IPS-NIHi7 (cell line): Measurements from ENCODE around the gene SLC38A6.
A peak's percentile ranks its signal among the peaks of the same experiment; 100 is the strongest.
"Not testable (repeated sequence)": the region's sequence is repeated elsewhere in the genome, so short reads cannot be mapped to it uniquely, and the experiment has no call there.

ENCODE experiments used
- DNase-seq: peaks from one replicate; pipeline ENCODE4 v3.0.0; 2012; ENCODE audit warnings: mixed read lengths; ENCODE audit errors: extremely low spot score

SLC38A6 gene

GRCh38 chr14:61051051-61051450 is 70.0 kb downstream of the SLC38A6 start:
- no peak for DNase-seq

- no peak for DNase-seq
Observed at GRCh38 chr14:61051621-61052020, 70.6 kb downstream of the SLC38A6 start.

GRCh38 chr14:61063461-61063860 is 82.4 kb downstream of the SLC38A6 start:
- DNase-seq, result no peak

- DNase-seq, result no peak
Observed at GRCh38 chr14:61064210-61064609, 83.2 kb downstream of the SLC38A6 start.

DNA sequence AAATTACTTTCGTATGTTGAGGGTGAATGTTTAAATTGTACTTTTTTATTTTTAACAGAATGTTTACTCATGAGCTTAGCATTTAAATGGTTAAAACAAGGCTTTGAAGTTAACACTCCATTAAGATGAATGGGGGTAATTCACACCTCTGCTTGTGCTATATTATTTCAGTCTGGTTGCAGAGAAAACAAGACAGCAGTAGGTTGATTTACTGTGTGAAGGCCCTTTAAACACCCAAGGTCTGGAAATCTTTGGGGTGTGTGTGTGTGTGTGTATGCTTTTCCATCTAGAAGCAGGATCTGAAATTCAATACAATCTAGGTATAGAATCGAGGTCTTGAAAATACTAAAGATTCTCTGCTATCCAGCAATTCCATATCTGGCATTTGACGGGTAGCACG is 83.8 kb downstream of the SLC38A6 start:
- DNase-seq, result no peak

GRCh38 chr14:61065656-61066055 is 84.6 kb downstream of the SLC38A6 start:
- DNase-seq, result no peak

GRCh38 chr14:61072442-61072841 is 91.4 kb downstream of the SLC38A6 start:
- not testable (repeated sequence) for DNase-seq

DNA sequence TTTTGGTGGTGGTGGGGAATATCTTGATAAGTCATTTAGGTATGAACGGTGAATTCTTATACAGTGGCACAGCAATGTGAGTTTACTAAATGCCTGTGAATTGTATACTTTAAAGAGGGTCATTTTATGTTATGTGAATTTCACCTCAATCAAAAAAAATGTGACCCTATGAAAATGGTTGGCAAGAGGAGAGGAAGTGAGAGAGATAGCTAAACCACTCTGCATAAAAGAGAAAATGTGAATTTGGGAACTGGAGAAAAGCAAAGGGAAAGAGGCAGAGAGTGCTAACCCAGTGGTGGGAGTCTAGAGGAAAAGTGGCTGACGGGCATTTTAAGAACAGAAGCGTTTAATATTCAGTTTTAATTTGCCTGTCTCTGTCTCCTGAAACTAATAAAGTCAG is 93.8 kb downstream of the SLC38A6 start:
- DNase-seq, result no peak

DNA sequence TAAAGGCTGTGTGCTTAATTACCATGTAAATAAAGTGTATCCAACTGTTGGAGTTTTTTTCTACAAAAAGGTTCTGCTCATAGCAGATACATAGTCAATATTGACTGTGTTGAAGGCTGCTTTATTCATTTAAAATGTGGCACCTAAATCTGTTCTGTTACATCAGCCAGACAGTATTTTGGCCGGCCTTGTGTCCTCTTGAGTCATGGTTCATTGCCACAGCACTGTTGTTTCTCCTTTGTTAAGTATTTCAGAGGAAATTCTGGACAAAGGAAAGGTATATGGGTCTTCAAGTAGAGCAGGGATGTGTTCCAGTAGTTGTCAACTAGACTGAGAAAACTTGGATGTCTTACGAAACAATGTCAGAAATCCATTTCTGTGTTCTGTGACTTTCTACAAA is 95.5 kb downstream of the SLC38A6 start:
- DNase-seq, result no peak

- DNase-seq, result no peak
Observed at GRCh38 chr14:61077437-61077836, 96.4 kb downstream of the SLC38A6 start.

DNA sequence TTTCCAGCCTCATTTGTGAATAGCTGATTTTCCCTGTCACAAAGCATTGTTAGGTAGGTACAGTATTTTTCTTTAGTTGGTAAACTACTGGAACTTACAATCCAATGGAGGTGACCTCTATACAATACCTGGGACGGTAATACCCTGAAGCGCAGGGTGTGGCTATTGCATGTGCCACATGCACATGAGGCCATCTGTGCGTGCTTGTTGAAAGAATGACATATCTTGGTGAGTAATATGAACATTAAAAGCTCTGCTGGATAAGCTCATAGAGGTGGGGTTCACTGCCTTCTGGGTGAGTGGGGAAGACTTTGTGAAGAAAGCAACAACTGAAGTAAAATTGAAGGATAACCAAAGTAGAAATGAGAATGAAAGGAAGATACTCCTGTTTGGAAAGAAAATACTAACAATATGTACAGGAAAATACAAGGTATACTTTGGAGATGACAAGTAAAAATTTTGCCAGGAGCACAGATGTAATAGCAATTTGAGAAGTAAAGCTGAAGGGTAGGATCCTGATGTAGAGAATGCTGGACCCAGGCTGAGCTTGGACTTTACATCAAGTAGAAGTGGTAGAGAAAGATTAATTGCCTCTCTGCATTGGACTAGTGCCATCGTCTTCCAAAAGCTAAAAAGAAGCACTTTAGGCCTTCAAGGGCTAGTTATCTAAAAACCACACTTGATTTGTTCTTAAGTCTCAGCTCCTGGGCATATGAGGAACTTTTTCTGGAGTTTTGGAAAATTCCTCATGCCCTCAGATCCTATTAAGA is 97.1 kb downstream of the SLC38A6 start:
- no peak for DNase-seq

GRCh38 chr14:61080591-61081010 is 99.6 kb downstream of the SLC38A6 start:
- no peak for DNase-seq

- no peak for DNase-seq
Observed at GRCh38 chr14:61088081-61088480, 107.0 kb downstream of the SLC38A6 start.

GRCh38 chr14:61089126-61089750 is 108.2 kb downstream of the SLC38A6 start:
- no peak for DNase-seq

DNA sequence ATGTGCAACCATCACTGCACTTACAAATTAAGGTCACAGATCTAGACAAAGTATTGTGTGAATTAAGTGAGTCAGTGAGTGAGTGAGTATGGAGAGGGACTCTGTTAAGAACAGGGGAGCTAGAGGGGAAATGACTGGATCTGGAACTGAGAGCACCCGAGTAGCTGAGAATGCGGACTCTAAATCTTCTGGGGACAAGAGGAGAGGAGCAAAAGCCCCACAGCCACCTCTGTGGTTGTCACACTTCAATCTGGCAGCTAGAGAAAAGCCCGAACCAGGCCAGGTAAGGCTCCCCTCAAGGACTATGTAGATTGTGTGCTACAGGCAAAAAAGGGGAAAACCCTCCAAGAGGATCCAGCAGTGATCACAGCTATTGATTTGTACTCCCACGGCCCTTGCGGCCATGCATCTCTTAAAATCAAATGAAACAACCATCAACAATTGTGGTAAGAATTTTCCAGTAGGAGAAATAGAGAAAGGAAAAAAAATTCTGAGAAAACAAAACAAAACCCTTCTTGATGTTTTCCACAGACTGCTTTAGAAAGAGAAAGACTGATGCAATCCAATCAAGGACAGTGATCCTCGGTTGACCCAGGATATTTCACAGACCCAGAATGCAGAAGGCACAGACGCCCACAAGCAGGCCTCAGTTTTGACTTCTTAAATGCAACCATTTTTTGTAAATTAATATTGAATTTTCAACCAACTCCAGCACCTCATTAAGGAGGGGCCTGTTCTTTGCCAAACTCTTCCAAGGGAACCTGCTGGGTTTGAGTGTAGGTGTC is 109.6 kb downstream of the SLC38A6 start:
- DNase-seq, result peak; percentile 33

GRCh38 chr14:61091657-61092273 is 110.7 kb downstream of the SLC38A6 start:
- DNase-seq, result no peak

DNA sequence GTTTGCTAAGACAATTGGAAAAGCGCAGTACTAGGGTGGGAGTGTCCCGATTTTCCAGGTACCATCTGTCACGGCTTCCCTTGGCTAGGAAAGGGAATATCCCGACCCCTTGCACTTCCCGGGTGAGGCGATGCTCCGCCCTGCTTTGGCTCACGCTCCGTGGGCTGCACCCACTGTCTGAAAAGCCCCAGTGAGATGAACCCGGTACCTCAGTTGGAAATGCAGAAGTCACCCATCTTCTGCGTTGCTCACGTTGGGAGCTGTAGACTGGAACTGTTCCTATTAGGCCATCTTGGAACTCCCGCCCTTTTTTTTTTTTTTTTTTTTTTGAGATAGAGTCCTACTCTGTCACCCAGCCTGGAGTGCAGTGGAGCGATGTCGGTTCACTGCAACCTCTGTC is 117.1 kb downstream of the SLC38A6 start:
- DNase-seq, result not testable (repeated sequence)

DNA sequence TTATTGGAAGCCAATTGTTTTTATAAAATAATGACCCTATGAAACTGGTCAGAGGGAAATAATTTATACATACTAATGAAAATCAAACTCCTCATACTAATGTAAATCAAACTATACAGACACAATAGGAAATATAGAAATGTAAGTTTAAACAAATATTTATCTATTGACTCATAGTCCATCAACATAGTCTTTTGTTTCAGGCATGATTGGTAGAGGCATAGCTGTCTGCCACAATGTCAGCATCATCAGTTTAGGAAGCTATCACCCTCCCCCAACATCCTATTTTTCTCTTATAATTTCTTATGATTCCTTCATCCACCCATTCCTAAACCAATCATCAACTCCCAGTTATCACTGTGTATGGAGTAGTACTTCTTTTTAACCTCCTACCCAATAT is 117.7 kb downstream of the SLC38A6 start:
- DNase-seq, result no peak

DNA sequence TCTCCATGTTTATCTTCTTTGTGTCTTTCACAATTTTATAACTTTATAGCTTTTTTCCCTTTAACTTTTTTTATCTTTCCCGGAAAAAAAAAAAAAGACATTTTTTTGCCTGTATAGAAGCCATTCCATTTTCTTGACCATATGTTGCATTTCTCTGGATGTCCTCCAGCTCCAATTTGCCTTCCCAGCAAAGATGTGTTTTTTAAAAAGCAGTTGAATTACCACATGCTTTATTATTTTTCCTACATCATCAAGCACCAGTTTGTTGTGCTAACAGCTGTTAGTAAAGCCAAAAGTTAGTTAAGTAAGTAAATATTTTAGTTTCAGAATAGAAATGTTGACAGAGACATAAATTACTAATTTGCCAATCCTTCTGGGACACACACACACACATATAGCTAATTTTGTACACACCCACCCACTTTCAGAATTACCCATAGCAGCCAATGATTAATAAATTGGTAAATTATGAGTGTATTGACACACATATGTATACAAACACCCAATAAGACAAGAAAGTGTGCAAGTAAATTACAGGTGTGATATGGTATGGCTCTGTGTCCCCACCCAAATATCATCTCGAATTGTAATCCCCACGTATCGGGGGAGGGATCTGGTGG is 118.3 kb downstream of the SLC38A6 start:
- DNase-seq, result no peak

DNA sequence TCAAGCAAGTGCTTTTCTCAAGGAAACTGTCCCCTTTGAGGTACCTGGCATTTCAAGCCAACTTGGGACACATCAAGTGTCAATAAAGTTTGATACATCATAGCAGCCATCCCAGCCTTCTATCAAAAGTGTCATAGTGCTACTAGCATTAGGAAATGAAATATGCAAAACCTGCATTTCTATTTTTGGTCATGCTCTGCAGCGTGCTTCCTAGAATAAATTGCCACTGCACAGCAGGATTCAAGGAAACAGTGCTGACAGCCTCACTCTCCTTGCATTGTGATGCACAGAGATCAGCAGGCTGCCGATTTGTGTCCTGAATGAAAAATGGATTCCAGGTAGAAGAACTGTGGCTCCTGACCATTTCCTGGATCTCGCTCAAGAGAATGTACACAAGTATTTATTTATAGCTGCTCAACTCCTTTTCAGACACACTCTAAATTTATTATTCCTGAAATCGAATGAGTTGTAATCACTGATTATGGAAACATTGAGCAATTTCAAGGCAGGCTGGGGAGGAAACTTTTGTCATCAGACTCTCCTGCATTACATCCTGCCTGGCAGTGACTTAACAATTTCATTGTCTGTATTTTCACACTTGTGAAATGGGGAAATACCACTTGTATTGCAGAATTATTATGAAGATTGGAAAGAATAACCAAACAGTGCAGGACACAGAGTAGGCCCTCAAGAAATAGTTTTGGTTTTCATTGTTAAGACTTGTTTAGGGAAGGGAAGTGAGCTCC is 120.9 kb downstream of the SLC38A6 start:
- no peak for DNase-seq
